Prostate gland (tissue), 2 donors: ENCODE measurements around the gene LRRC30.

Experiments used
- POLR2A ChIP-seq: fragments of 450-650 bp; IDR thresholded peaks from one replicate; pipeline ENCODE4 v1.6.1; 2016; ENCODE audit warnings: antibody characterized with exemption, mild to moderate bottlenecking
- TF ChIP-seq, protein P1 (sequence below), 4 experiments: fragments of 200-600 bp in 2 of 4; fragments of 450-650 bp in 2 of 4; sonication (generic) in 2 of 4; IDR thresholded peaks; 1 replicate in 3 of 4; 2 replicates in 1 of 4; pipeline ENCODE4 v1.5.1; 2016 to 2019; ENCODE audit warnings: antibody characterized with exemption in 4 of 4, mild to moderate bottlenecking in 2 of 4, moderate library complexity in 2 of 4

DNA sequence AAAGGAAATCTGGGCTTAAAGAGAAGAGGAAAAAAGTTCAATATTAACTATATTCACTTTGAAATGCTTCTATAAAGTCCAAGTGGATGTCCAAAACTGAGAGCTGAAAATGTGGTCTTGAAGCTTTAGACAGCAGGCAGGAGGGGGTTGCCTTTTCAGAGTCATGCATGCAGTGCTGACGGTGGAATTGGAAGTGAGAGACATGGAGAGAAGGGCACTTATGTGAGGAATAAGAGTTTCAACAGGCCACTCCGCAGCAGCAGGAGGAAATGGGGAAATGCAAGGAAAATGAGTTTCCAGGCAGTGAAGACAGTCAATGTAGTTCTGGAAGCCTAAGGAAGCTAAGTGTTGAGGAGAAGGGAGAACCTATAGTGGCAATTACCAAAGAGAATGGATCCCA, 33.0 kb upstream of the LRRC30 start:
- TF ChIP-seq, protein P1, sequence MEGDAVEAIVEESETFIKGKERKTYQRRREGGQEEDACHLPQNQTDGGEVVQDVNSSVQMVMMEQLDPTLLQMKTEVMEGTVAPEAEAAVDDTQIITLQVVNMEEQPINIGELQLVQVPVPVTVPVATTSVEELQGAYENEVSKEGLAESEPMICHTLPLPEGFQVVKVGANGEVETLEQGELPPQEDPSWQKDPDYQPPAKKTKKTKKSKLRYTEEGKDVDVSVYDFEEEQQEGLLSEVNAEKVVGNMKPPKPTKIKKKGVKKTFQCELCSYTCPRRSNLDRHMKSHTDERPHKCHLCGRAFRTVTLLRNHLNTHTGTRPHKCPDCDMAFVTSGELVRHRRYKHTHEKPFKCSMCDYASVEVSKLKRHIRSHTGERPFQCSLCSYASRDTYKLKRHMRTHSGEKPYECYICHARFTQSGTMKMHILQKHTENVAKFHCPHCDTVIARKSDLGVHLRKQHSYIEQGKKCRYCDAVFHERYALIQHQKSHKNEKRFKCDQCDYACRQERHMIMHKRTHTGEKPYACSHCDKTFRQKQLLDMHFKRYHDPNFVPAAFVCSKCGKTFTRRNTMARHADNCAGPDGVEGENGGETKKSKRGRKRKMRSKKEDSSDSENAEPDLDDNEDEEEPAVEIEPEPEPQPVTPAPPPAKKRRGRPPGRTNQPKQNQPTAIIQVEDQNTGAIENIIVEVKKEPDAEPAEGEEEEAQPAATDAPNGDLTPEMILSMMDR (IDR thresholded peaks at IDR 0.05) = no peak
- no peak for TF ChIP-seq POLR2A
